ENCODE data around the gene PRKN. TPM values are rescaled to one million over a fixed set of nuclear protein-coding genes. Genes with fewer than 3 reads are reported as not detected.

The PRKN gene
- total RNA-seq, 1 experiment from 2014 or later: 0.34 TPM

- no peaks in the 10 kb centered on the region for H3K4me1 ChIP-seq
- H3K9me3 ChIP-seq: no peaks in the 10 kb centered on the region
- BruUV-seq (replicated peaks): no TSS peak
- POLR2A ChIA-PET: no interaction called here
- DNase-seq: no peak
- H3K36me3 ChIP-seq (ENCODE audit: control insufficient read depth, insufficient read depth, low read length): no peaks in the 10 kb centered on the region
- H3K27me3 Mint-ChIP-seq (ENCODE audit: insufficient read depth, unreplicated experiment): peaks cover 7% of the 10 kb centered on the region
- H3K9me3 Mint-ChIP-seq (ENCODE audit: unreplicated experiment): no peaks in the 10 kb centered on the region
- no peak overlapping the region for H3K4me3 Mint-ChIP-seq (ENCODE audit: unreplicated experiment)
- no peak overlapping the region for H3K27ac Mint-ChIP-seq (ENCODE audit: unreplicated experiment)
- no peaks in the 10 kb centered on the region for H3K27me3 ChIP-seq (replicated peaks; ENCODE audit: control insufficient read depth, insufficient read depth, low read length)
- CTCF ChIA-PET: no interaction called here
- intact Hi-C loops (cut with micrococcal nuclease; ENCODE audit: unreplicated experiment): no loop called here
- H3K4me1 Mint-ChIP-seq (ENCODE audit: low read depth, unreplicated experiment): no peaks in the 10 kb centered on the region
- no peak for TF ChIP-seq CTCF (IDR thresholded peaks at IDR 0.05; ENCODE audit: insufficient read depth in 1 of 2, low read depth in 1 of 2, low read length in 1 of 2, severe bottlenecking in 1 of 2, unreplicated experiment in 1 of 2)
- no peak overlapping the region for H3K4me3 ChIP-seq (ENCODE audit: low read depth, low read length)
- no peaks in the 10 kb centered on the region for H3K36me3 Mint-ChIP-seq (ENCODE audit: insufficient read depth, unreplicated experiment)
These were observed 1051.0 kb downstream of the PRKN start for GRCh38 chr6:161676586-161676985.

GRCh38 chr6:161674930-161675682, 1052.5 kb downstream of the PRKN start:
- H3K27ac Mint-ChIP-seq (ENCODE audit: unreplicated experiment): no peak overlapping the region
- H3K9me3 Mint-ChIP-seq (ENCODE audit: unreplicated experiment): no peaks in the 10 kb centered on the region
- BruUV-seq (replicated peaks): no TSS peak
- ChIA-PET POLR2A (no interaction called here), CTCF (no interaction called here)
- no peak for TF ChIP-seq CTCF (IDR thresholded peaks at IDR 0.05; ENCODE audit: insufficient read depth in 1 of 2, low read depth in 1 of 2, low read length in 1 of 2, severe bottlenecking in 1 of 2, unreplicated experiment in 1 of 2)
- no peaks in the 10 kb centered on the region for H3K36me3 Mint-ChIP-seq (ENCODE audit: insufficient read depth, unreplicated experiment)
- no peak overlapping the region for H3K4me3 Mint-ChIP-seq (ENCODE audit: unreplicated experiment)
- no peaks in the 10 kb centered on the region for H3K27me3 ChIP-seq (replicated peaks; ENCODE audit: control insufficient read depth, insufficient read depth, low read length)
- H3K4me1 ChIP-seq: no peaks in the 10 kb centered on the region
- peaks cover 7% of the 10 kb centered on the region for H3K27me3 Mint-ChIP-seq (ENCODE audit: insufficient read depth, unreplicated experiment)
- H3K36me3 ChIP-seq (ENCODE audit: control insufficient read depth, insufficient read depth, low read length): no peaks in the 10 kb centered on the region
- DNase-seq: no peak
- no peak overlapping the region for H3K4me3 ChIP-seq (ENCODE audit: low read depth, low read length)
- H3K9me3 ChIP-seq: no peaks in the 10 kb centered on the region
- H3K4me1 Mint-ChIP-seq (ENCODE audit: low read depth, unreplicated experiment): no peaks in the 10 kb centered on the region
- intact Hi-C loops (cut with micrococcal nuclease; ENCODE audit: unreplicated experiment): no loop called here

- ChIA-PET CTCF (no interaction called here), POLR2A (no interaction called here)
- BruUV-seq (replicated peaks): no TSS peak
- Histone ChIP-seq H3K4me1 (no peaks in the 10 kb centered on the region), H3K4me3 (ENCODE audit: low read depth, low read length) (no peak overlapping the region), H3K9me3 (no peaks in the 10 kb centered on the region), H3K27me3 (replicated peaks; ENCODE audit: control insufficient read depth, insufficient read depth, low read length) (no peaks in the 10 kb centered on the region), H3K36me3 (ENCODE audit: control insufficient read depth, insufficient read depth, low read length) (no peaks in the 10 kb centered on the region)
- Mint-ChIP-seq H3K36me3 (ENCODE audit: insufficient read depth, unreplicated experiment) (no peaks in the 10 kb centered on the region), H3K27ac (ENCODE audit: unreplicated experiment) (no peak overlapping the region), H3K27me3 (ENCODE audit: insufficient read depth, unreplicated experiment) (peaks cover 7% of the 10 kb centered on the region), H3K4me3 (ENCODE audit: unreplicated experiment) (no peak overlapping the region), H3K9me3 (ENCODE audit: unreplicated experiment) (no peaks in the 10 kb centered on the region), H3K4me1 (ENCODE audit: low read depth, unreplicated experiment) (no peaks in the 10 kb centered on the region)
- TF ChIP-seq CTCF (IDR thresholded peaks at IDR 0.05; ENCODE audit: insufficient read depth in 1 of 2, low read depth in 1 of 2, low read length in 1 of 2, severe bottlenecking in 1 of 2, unreplicated experiment in 1 of 2): no peak
- no peak for DNase-seq
- intact Hi-C loops (cut with micrococcal nuclease; ENCODE audit: unreplicated experiment): no loop called here
These were observed 1054.5 kb downstream of the PRKN start for GRCh38 chr6:161673026-161673425.
